GM18511 (cell line): ENCODE results near the gene FBXW4.

Experiments used
- ATAC-seq: cut with Tn5 transposase; IDR thresholded peaks from one replicate; pipeline ENCODE4 v1.9.1; 2021; ENCODE audit warnings: mild to moderate bottlenecking, moderate library complexity; ENCODE audit not compliant: unreplicated experiment

FBXW4 gene

GRCh38 chr10:101694674-101695403 is at the start of gene FBXW4:
Gene FBXW4, minus strand, starts transcription at chr10:101695170. Its CDS starts 65 bp downstream, at chr10:101695105.
- peak; percentile 80 for ATAC-seq

GRCh38 chr10:101744267-101744666 is 49.3 kb upstream of the FBXW4 start:
- no peak for ATAC-seq

GRCh38 chr10:101741938-101742337 is 47.0 kb upstream of the FBXW4 start:
- ATAC-seq: no peak

- no peak for ATAC-seq
Observed at GRCh38 chr10:101736666-101737065, 41.7 kb upstream of the FBXW4 start.

- no peak for ATAC-seq
Observed at GRCh38 chr10:101732096-101732495, 37.1 kb upstream of the FBXW4 start.

GRCh38 chr10:101726115-101726387 is 31.1 kb upstream of the FBXW4 start:
- ATAC-seq: no peak

GRCh38 chr10:101725296-101726114 is 30.5 kb upstream of the FBXW4 start:
- ATAC-seq: no peak

- no peak for ATAC-seq
Observed at GRCh38 chr10:101724446-101724845, 29.5 kb upstream of the FBXW4 start.

- no peak for ATAC-seq
Observed at GRCh38 chr10:101723176-101723575, 28.2 kb upstream of the FBXW4 start.

GRCh38 chr10:101721806-101722205 is 26.8 kb upstream of the FBXW4 start:
- no peak for ATAC-seq

GRCh38 chr10:101720606-101721230 is 25.7 kb upstream of the FBXW4 start:
- no peak for ATAC-seq

- ATAC-seq: no peak
Observed at GRCh38 chr10:101718690-101719275, 23.8 kb upstream of the FBXW4 start.

GRCh38 chr10:101716891-101717659 is 22.1 kb upstream of the FBXW4 start:
- ATAC-seq: no peak

- ATAC-seq: no peak
Observed at GRCh38 chr10:101712997-101713396, 18.0 kb upstream of the FBXW4 start.

GRCh38 chr10:101710793-101711192 is 15.8 kb upstream of the FBXW4 start:
- ATAC-seq: no peak

GRCh38 chr10:101710059-101710695 is 15.2 kb upstream of the FBXW4 start:
- ATAC-seq: no peak

- ATAC-seq: no peak
Observed at GRCh38 chr10:101709359-101710058, 14.5 kb upstream of the FBXW4 start.

- ATAC-seq: no peak
Observed at GRCh38 chr10:101708870-101709269, 13.9 kb upstream of the FBXW4 start.

GRCh38 chr10:101708073-101708472 is 13.1 kb upstream of the FBXW4 start:
- no peak for ATAC-seq

GRCh38 chr10:101704331-101704730 is 9.4 kb upstream of the FBXW4 start:
- no peak for ATAC-seq
